Activated CD8-positive, alpha-beta memory T cell treated with anti-CD3 and anti-CD28 coated beads, Interleukin-2, amount 50 U/mL, for 1 hour (primary cell): ENCODE measurements around the gene PDK2.

Experiments
- DNase-seq: peaks from one replicate; pipeline ENCODE4 v3.0.0-alpha.2; 2020; ENCODE audit errors: extremely low read depth

The PDK2 gene

GRCh38 chr17:50149417-50150353 lies 54.5 kb downstream of the PDK2 start:
- no peak for DNase-seq

DNA sequence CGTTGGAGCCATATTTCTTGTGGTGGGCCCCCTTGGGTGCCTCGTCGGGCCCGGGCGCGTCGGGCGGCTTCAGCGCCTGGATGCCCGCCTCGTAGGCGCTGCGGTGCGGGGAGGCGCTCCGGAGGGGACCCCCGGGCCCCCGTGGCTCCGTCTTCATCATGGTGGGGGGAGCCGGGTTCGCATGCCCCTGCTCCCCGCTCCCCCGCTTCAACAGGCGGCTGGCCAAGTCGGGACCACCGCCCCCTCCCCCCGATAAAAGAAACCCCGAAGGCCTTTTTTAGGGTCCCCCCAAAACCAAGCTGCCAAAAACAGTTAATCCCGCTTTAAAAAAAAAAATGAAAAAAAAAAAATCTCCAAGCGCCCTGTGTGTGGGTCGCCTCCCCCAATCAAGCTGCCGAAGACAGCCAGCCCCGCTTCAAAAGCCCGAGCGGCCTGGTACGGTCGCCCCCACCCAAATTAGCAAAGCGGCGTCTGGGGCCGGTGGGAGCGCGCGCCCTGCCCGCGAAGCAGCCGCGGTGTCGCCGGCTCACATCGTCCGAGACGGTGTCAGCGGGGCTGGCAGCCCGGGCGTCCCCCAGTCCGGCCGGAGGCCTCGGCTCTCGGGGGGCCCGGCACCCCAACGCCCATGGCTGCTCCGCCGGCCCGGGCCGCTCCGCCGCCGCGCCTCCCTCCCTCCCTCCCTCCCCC lies 55.3 kb downstream of the PDK2 start, which contains the start of gene PPP1R9B:
TSS of gene PPP1R9B (minus strand) at position 324 of the 687 bp plus-strand sequence. CDS start at position 160, 164 bp downstream.
- DNase-seq = no peak

- DNase-seq = peak; percentile 61
These were observed 56.1 kb downstream of the PDK2 start for GRCh38 chr17:50151041-50151936.

DNA sequence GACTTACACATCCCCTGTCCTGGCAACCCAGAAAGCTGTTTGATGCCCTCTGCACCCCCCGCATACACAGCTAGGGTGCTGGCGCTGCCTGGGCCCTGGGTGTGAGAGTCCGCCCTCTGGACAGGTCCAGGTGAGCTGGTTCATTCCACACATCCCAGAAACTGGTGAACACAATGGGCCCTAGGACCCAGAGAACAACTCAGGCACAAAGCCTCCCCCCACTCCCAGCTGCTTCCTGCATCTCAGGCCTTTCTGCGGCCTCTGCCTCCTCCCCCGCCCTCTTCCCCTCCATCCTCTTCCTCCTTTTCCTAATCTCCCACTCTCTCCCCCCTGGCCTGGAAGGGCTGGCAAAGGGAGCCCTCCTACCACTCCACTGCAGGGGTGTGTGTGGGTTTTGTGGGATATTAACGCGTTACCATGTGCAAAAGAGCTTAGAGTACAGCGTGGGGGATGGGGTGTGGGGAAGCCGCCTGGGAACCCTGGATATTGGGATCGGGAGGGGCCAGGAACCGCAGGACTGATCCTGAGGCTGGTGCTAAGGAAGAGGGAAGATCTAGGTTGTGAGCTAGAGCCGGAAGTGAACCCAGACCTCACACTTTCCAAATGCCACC lies 56.9 kb downstream of the PDK2 start:
- DNase-seq = no peak

DNA sequence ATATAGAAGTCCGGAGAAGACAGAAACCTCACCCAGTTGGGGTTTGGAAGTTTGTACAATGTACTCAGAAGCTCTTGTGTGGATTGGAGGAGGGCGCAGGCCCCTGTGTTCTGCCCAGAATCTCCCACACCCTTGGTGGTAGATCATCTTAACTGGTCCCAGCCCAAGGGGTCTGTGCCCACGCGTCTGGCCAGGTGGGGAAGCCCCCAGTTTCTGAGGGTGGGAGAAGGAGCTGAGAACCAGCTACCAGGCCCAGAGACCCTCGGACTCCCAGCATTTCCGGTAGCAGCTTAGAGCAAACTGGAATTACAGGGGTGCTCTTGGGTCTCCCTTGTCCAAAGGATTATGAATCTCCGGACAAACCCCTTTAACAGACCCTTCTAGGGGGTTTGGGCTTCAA lies 57.6 kb downstream of the PDK2 start:
- no peak for DNase-seq

DNA sequence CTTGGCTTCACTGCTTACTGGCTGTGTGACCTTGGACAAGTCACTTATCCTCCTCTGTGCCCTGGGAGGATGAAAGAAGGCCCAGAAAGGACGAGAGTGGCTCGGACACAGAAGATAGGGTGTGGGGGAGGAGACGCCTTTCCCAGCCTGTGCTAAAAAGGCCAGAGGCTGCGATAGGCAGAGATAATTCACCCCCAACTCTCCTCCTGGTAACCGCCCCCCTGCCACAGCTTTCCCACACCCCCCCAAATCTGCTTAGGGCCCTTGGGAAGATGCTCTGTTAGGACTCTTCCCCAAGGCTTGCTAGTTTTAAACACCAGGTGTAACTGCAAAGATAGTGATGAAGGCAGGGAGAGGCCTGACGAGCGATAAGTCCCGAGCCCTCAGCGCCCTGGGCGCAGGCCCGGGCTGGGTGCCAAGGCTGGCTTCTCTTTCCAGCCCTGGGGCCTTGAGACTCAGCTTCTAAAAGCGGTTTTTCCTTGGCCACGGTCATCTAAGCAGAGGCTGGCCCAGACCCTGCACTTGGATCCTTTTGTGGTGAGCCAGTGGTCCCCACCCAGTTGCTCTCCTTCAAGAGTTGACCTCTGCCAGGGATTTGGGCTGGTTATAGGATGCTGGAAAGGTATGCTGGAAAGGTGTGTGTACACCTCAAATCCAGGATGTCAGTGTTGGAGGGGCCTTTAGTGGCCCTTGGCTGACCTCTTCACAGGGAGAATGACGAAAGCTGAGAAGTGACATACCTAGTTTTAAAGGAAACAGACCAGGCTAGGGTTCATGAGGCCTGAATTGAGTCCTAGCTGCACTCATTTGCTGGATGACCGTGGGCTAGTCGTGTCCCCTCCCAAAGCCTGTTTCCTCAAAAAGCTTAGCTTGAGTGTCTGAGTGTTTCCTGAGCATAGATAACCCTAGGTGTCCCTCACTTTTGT lies 58.8 kb downstream of the PDK2 start:
- DNase-seq = no peak

GRCh38 chr17:50154604-50155003 lies 59.5 kb downstream of the PDK2 start:
- DNase-seq = no peak

DNA sequence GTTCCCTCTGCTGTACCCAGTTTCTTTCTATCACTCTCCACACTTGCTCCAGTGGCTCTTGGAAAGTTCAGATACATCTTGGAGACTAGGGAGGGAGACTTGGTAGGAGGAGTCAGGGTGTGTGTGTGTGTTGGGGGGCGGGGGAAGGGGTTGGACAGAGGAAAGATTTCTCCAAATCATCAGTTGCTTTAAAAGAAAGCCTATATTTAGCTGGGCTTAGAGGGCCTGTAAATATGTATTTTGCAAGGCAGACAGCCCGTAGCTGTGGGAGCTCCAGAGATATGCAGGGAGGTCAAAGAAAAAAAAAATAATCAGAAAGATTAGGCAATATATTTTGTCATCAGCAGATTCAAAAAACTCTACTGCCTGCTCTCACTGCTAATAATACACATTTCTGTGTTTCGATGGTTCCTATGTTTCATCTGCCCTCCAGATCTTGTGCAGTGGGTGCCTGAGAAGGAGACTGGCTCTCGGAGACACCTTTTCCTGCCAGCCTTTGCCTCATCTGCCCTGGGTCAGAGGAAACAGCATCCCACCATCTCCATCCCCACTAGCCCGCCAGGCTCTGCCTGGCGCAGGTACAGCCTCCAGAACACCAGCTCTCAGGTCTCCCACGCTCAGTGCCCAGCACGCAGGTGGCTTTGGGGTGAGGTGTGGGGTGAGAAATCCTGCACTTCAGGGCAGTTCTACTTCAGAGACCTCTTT lies 60.1 kb downstream of the PDK2 start:
- no peak for DNase-seq

- no peak for DNase-seq
These were observed 62.7 kb downstream of the PDK2 start for GRCh38 chr17:50157891-50158290.

DNA sequence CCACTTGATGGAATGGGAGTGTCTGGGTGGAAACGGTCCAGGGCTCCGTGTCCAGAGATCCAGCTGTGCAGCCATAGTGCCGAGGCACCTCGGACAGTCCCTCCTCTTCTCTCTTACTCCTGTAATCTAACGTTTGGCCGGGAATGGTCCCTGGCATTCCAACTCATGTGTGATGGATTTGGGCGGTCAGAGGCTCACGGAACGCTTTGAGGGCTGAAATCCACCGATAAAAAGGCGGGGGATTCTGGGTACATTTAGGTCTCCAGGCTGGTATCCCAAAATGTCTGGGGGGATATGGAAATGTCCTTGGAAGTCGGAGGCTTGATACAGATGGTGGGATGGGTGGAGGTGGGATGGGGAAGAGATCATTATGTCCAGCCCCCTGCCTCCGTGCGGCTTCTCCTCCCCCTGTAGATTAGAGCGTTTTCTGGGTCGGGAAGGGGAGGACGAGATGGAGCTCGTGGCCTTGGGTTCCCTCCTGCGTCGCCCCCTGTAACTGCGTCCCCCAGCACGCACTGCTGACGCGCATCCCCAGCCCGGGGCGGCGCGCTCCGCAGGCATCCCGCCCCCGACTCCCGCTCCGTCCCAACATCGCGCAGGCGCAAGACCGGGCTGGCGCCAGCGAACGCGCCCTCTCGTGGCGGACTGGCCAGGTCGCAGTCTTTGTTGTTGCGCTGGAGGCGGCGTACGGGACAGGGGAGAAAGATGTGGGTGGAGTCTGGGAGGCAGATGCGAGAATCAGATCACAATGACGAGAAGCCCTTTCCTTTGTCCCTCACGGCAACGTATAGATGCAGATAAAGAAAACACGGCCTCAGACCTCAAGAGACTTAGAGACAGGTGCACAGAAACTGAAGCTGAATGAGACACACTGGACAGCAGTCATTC lies 66.1 kb downstream of the PDK2 start:
- DNase-seq = peak; percentile 87
